GM12874 (cell line): ENCODE measurements around the gene COL23A1.

Source experiments
- CTCF ChIP-seq: IDR thresholded peaks from 2 replicates; pipeline ENCODE4 v1.5.1; 2011; ENCODE audit warnings: low read depth, mild to moderate bottlenecking, control low read depth, low read length, moderate library complexity; ENCODE audit not compliant: insufficient read depth

COL23A1 gene

GRCh38 chr5:178211095-178212048 lies 378.8 kb downstream of the COL23A1 start:
- TF ChIP-seq CTCF = no peak

- TF ChIP-seq CTCF = no peak
Measured at GRCh38 chr5:178210686-178211085, 379.5 kb downstream of the COL23A1 start.

- no peak for TF ChIP-seq CTCF
Measured at GRCh38 chr5:178210073-178210535, 380.1 kb downstream of the COL23A1 start.

- no peak for TF ChIP-seq CTCF
Measured at GRCh38 chr5:178209334-178210072, 380.7 kb downstream of the COL23A1 start.

GRCh38 chr5:178208540-178209227 lies 381.5 kb downstream of the COL23A1 start:
- TF ChIP-seq CTCF = no peak

GRCh38 chr5:178207917-178208280 lies 382.3 kb downstream of the COL23A1 start:
- TF ChIP-seq CTCF = no peak
